Esophagus muscularis mucosa (tissue), 4 donors: ENCODE measurements around the gene SMIM12. TPM values are rescaled to one million over a fixed set of nuclear protein-coding genes. Genes with fewer than 3 reads are reported as not detected.
"Not testable (repeated sequence)": the region's sequence is repeated elsewhere in the genome, so short reads cannot be mapped to it uniquely, and the experiment has no call there.

Experiments
- DNase-seq: peaks from one replicate; pipeline ENCODE4 v3.0.0-alpha.2; 2017; ENCODE audit errors: extremely low spot score
- H3K27ac ChIP-seq, 4 donors: fragments of 200-600 bp; sonication (generic); replicated peaks in 1 of 4; 1 replicate in 3 of 4; 2 replicates in 1 of 4; pipeline ENCODE4 v1.5.1; 2016 to 2019; ENCODE audit warnings: mild to moderate bottlenecking in 1 of 4
- H3K27me3 ChIP-seq, 4 donors: fragments of 200-600 bp; sonication (generic); one replicate each; pipeline versions ENCODE4 v1.5.1 to v1.6.0; 2016 to 2019
- H3K36me3 ChIP-seq, 4 donors: fragments of 200-600 bp; sonication (generic); one replicate each; pipeline ENCODE4 v1.5.1; 2016 to 2019
- H3K4me1 ChIP-seq, 4 donors: fragments of 200-600 bp; sonication (generic); one replicate each; pipeline ENCODE4 v1.5.1; 2016 to 2019
- H3K4me3 ChIP-seq, 4 donors: fragments of 200-600 bp; sonication (generic); 1 replicate in 2 of 4; 2 replicates in 2 of 4; pipeline ENCODE4 v1.5.1; 2016 to 2019; ENCODE audit warnings: mild to moderate bottlenecking in 4 of 4, moderate library complexity in 1 of 4
- H3K9me3 ChIP-seq, 4 donors: fragments of 200-600 bp; sonication (generic); 1 replicate in 3 of 4; 2 replicates in 1 of 4; pipeline ENCODE4 v1.5.1; 2016 to 2019
- EP300 ChIP-seq: sonication (generic); formaldehyde crosslinking; IDR thresholded peaks from one replicate; pipeline ENCODE4 v1.6.1; 2017; ENCODE audit warnings: antibody characterized with exemption
- POLR2A ChIP-seq: fragments of 450-650 bp; IDR thresholded peaks from one replicate; pipeline ENCODE4 v1.6.1; 2017; ENCODE audit warnings: antibody characterized with exemption, moderate library complexity, mild to moderate bottlenecking, low read depth
- POLR2AphosphoS5 ChIP-seq, 2 donors: sonication (generic); formaldehyde crosslinking; IDR thresholded peaks; one replicate each; pipeline ENCODE4 v1.6.1; 2017; ENCODE audit warnings: antibody characterized with exemption in 2 of 2
- WGBS: methylation state at CpG from one replicate; pipeline ENCODE4 v1.1.5; 2018; 5-methylcytosine and 5-hydroxymethylcytosine counted together
- intact Hi-C: fragments of 100-400 bp; cut with DNase I; formaldehyde crosslinking; loops from one replicate; pipeline ENCODE4 v1.15.1; 2023
- total RNA-seq, 4 donors: library from RNA; depleted of rRNA; stranded (reverse); fragments of >200 nt; gene quantifications; one replicate each; pipeline versions ENCODE4 v1.1.0 to v1.2.1, GENCODE V29; 2016
- TF ChIP-seq, protein P1 (sequence below), 3 experiments: fragments of 200-600 bp in 2 of 3; fragments of 450-650 bp in 1 of 3; sonication (generic) in 2 of 3; IDR thresholded peaks; one replicate each; pipeline ENCODE4 v1.5.1; 2017 to 2019; ENCODE audit warnings: antibody characterized with exemption in 3 of 3, mild to moderate bottlenecking in 2 of 3, moderate library complexity in 1 of 3

SMIM12 gene
- total RNA-seq, 4 donors from 2014 or later = 29.5 to 45.4 (median 39.0) TPM

DNA sequence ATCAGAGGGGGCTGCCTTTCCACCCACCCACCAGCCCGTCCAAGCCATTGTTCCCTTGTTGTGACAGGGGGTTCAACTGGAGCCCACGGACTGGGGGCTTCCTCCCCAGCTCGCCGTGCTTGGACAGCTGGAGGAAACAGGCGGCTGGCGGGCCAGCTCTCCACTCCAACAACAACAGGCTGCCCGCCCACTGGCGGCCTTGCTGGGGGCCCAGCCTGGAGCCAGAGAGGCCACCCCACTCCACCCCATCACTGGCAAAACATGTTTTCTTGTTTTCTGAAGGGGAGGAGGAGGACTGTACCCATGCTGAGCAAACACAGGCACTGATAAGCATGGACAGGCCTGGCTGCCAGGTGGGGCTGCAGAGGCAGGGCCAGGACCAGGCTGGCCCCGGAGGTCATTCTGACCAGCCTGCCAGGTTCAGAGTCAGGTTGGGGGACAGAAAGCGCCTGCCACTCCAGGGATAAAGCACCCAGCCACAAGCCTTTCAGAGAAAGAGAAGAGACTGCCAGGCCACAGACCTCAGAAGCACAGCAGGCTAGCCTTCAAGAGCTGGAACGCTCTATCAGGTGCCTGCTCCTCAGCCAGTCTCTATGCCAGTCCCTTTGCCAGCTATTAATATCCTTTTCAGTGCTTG lies 34.0 kb downstream of the SMIM12 start:
- no CpG with 5 or more reads among the region's 11 CpGs for WGBS
- peaks cover 0 to 6% (median 0%) of the 10 kb centered on the region in 4 donors for H3K36me3 ChIP-seq
- DNase-seq = peak; percentile 85
- H3K27me3 ChIP-seq = no peaks in the 10 kb centered on the region
- H3K27ac ChIP-seq = peak overlapping the region in 1 of 4 donors; percentile 9
- peaks cover 0 to 14% (median 2%) of the 10 kb centered on the region in 4 donors for H3K4me1 ChIP-seq
- intact Hi-C loops = no loop called here
- no peak for TF ChIP-seq POLR2A
- TF ChIP-seq, protein P1, sequence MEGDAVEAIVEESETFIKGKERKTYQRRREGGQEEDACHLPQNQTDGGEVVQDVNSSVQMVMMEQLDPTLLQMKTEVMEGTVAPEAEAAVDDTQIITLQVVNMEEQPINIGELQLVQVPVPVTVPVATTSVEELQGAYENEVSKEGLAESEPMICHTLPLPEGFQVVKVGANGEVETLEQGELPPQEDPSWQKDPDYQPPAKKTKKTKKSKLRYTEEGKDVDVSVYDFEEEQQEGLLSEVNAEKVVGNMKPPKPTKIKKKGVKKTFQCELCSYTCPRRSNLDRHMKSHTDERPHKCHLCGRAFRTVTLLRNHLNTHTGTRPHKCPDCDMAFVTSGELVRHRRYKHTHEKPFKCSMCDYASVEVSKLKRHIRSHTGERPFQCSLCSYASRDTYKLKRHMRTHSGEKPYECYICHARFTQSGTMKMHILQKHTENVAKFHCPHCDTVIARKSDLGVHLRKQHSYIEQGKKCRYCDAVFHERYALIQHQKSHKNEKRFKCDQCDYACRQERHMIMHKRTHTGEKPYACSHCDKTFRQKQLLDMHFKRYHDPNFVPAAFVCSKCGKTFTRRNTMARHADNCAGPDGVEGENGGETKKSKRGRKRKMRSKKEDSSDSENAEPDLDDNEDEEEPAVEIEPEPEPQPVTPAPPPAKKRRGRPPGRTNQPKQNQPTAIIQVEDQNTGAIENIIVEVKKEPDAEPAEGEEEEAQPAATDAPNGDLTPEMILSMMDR (IDR thresholded peaks at IDR 0.05) = no peak
- no peak for TF ChIP-seq POLR2AphosphoS5 (IDR thresholded peaks at IDR 0.05)
- TF ChIP-seq EP300 = no peak
- peaks cover 0 to 5% (median 0%) of the 10 kb centered on the region in 4 donors for H3K9me3 ChIP-seq
- no peak overlapping the region for H3K4me3 ChIP-seq

DNA sequence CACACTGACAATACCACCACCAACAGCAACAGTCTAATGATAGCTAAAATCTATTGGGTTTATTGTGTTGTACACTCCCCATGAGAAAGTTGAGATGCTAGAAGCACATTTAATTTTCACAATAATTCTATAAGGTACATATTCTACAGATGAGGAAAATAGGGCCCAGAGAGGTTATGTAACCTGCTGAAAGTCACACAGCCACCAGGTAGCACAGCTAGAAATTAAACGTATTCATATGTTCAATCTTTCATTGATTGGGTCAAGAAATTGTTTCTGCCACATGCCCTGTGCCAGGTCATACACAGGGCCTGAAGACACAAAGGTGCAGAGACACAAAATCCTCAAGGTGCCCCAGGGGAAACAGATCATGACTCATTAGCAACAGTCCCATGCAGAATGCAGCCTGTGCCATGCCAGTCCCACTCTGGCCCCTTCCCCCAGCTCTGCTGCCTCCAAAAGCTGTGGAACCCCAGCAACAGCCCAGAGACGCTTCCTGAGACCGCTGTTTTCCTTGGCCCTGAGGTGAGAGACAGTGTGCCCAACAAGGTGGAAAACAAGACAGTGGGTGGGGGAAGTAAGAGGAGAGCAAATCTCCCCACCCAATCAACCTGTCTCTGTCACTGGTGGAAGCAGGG lies 34.6 kb downstream of the SMIM12 start:
- intact Hi-C loops = no loop called here
- Histone ChIP-seq H3K36me3 (peaks cover 0 to 6% (median 0%) of the 10 kb centered on the region in 4 donors), H3K4me3 (no peak overlapping the region), H3K9me3 (peaks cover 0 to 5% (median 0%) of the 10 kb centered on the region in 4 donors), H3K27me3 (no peaks in the 10 kb centered on the region), H3K4me1 (peaks cover 0 to 14% (median 2%) of the 10 kb centered on the region in 4 donors), H3K27ac (no peak overlapping the region)
- TF ChIP-seq POLR2A (no peak), EP300 (no peak), POLR2AphosphoS5 (IDR thresholded peaks at IDR 0.05) (no peak)
- TF ChIP-seq, protein P1 (IDR thresholded peaks at IDR 0.05) = no peak
- DNase-seq = peak; percentile 42
- 96% methylated on average over 3 of the region's 3 CpGs for WGBS

DNA sequence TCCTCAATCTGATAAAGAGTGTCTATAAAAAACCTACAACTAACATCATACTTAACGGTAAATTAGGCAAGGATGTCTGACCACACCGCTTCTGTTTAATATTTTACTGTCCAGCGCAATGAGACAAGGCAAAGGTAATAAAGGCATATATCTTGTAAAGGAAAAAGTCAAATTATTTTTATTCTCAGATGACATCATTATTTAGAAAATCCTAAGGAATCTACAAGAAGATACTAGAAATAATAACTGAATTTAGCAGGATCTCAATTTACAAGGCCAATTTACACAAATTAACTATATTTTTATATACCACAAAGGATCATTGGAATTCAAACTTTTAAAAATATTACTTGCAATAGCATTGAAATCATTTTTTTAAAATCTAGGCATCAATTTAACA lies 37.3 kb downstream of the SMIM12 start:
- no peak for DNase-seq
- Histone ChIP-seq H3K27ac (no peak overlapping the region), H3K36me3 (peaks cover 0 to 6% (median 0%) of the 10 kb centered on the region in 4 donors), H3K27me3 (no peaks in the 10 kb centered on the region), H3K4me1 (peaks cover 0 to 14% (median 2%) of the 10 kb centered on the region in 4 donors), H3K4me3 (no peak overlapping the region), H3K9me3 (peaks cover 0 to 5% (median 0%) of the 10 kb centered on the region in 4 donors)
- WGBS = 82% methylated on average over 3 of the region's 3 CpGs
- intact Hi-C loops = no loop called here
- no peak for TF ChIP-seq POLR2A
- no peak for TF ChIP-seq EP300
- TF ChIP-seq, protein P1 (IDR thresholded peaks at IDR 0.05) = no peak
- TF ChIP-seq POLR2AphosphoS5 (IDR thresholded peaks at IDR 0.05) = no peak

DNA sequence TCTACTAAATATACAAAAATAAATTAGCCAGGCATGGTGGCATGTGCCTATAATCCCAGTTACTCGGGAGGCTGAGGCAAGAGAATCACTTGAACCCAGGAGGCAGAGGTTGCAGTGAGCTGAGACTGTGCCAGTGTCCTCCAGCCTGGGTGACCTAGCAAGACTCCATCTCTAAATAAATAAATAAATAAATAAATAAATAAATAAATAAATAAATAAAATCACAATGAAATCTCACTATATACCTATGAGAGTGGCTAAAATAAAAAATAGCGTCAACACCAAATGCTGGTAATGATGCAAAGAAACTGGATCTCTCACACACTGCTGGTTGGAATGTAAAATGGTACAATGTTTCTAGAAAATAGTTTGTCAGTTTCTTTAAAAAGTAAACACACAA lies 40.7 kb downstream of the SMIM12 start:
- intact Hi-C loops, H3K36me3 ChIP-seq, H3K9me3 ChIP-seq, H3K4me1 ChIP-seq, H3K4me3 ChIP-seq, DNase-seq, H3K27me3 ChIP-seq, H3K27ac ChIP-seq: not testable (repeated sequence)
- WGBS = 94% methylated on average over 2 of the region's 2 CpGs

DNA sequence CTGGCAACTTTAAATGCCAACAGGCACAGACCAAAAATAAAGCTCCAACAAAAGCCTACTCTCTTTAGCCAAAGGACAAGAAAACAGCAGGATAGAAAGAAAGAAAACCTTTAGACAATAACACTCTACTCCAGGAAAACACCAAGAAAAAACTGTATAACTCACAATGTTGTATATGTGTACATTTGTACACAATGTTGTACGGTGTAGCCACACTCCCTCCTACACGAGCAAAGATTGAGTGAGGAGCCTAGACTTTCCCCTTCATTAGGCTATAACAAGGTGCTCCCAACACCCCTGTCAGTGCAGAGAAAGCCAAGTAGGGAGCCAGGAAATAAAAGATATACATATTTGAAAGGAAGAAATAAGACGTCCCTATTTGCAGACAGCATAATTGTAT lies 42.8 kb downstream of the SMIM12 start:
- DNase-seq = peak; percentile 57
- Histone ChIP-seq H3K4me3 (no peak overlapping the region), H3K4me1 (no peaks in the 10 kb centered on the region), H3K36me3 (no peaks in the 10 kb centered on the region), H3K27ac (no peak overlapping the region), H3K27me3 (no peaks in the 10 kb centered on the region), H3K9me3 (no peaks in the 10 kb centered on the region)
- intact Hi-C loops = no loop called here
- 64% methylated on average over 3 of the region's 3 CpGs for WGBS
- TF ChIP-seq POLR2A = no peak
- no peak for TF ChIP-seq POLR2AphosphoS5 (IDR thresholded peaks at IDR 0.05)
- TF ChIP-seq, protein P1 (IDR thresholded peaks at IDR 0.05) = no peak
- no peak for TF ChIP-seq EP300
